A549 (cell line): ENCODE measurements around the gene ANKHD1. TPM values are rescaled to one million over a fixed set of nuclear protein-coding genes. Genes with fewer than 3 reads are reported as not detected.

ENCODE experiments used
- ATAC-seq, 2 experiments: fragments of 200-7000 bp in 1 of 2; fragments of >200 bp in 1 of 2; cut with Nextera tagmentation in 1 of 2; cut with Tn5 transposase in 1 of 2; 3 replicates each; pipeline versions ENCODE4 v1.8.0 to v1.9.1; 2018 to 2020; ENCODE audit warnings: mild to moderate bottlenecking in 1 of 2, moderate library complexity in 1 of 2
- CTCF ChIA-PET: fragments of 300-600 bp; sonication (Branson Sonifier 250); formaldehyde crosslinking; extraction: SDS; loops from one replicate; lab custom pipeline; 2021; ENCODE audit warnings: antibody characterized with exemption, inconsistent platforms; lab: Yijun Ruan, JAX
- POLR2A ChIA-PET: fragments of 350-600 bp; formaldehyde crosslinking; extraction: SDS; loops from one replicate; lab custom pipeline; 2021; ENCODE audit warnings: antibody characterized with exemption, inconsistent platforms; lab: Yijun Ruan, JAX
- DNase-seq, 2 experiments: peaks; one replicate each; pipeline versions ENCODE4 v3.0.0 to v3.0.0-alpha.2; 2011 to 2016; ENCODE audit warnings: low read depth in 1 of 2, low spot score in 1 of 2
- FAIRE-seq: peaks from 2 replicates; lab custom pipeline; 2011; peaks lifted over from hg19 to GRCh38; lab: Jason Lieb, UNC
- H3K27ac ChIP-seq, 2 experiments: fragments of >200 bp; sonication (Bioruptor Twin); formaldehyde crosslinking; 3 replicates each; pipeline ENCODE4 v1.5.1; 2016 to 2017
- H3K4me1 ChIP-seq: fragments of >200 bp; sonication (Bioruptor Twin); formaldehyde crosslinking; 3 replicates; pipeline ENCODE4 v1.6.1; 2016
- H3K4me2 ChIP-seq: fragments of >200 bp; sonication (Bioruptor Twin); formaldehyde crosslinking; 3 replicates; pipeline ENCODE4 v1.6.1; 2016
- H3K4me3 ChIP-seq: fragments of >200 bp; sonication (Bioruptor Twin); formaldehyde crosslinking; 3 replicates; pipeline ENCODE4 v1.5.1; 2016
- H3K9me3 ChIP-seq: fragments of >200 bp; sonication (Bioruptor Twin); formaldehyde crosslinking; 3 replicates; pipeline ENCODE4 v1.6.1; 2016
- ATOH8 ChIP-seq: fragments of 250-450 bp; sonication (Bioruptor Pico); IDR thresholded peaks from 2 replicates; pipeline ENCODE4 v1.5.0; 2020; ENCODE audit warnings: low read depth, mild to moderate bottlenecking, moderate library complexity
- CBX8 ChIP-seq: fragments of 200-600 bp; sonication (generic); IDR thresholded peaks from 2 replicates; pipeline ENCODE4 v1.6.1; 2016
- CTCF ChIP-seq: fragments of >200 bp; sonication (Bioruptor Twin); formaldehyde crosslinking; IDR thresholded peaks from 3 replicates; pipeline ENCODE4 v1.5.1; 2016
- EHF ChIP-seq: fragments of 250-450 bp; sonication (Bioruptor Pico); IDR thresholded peaks from 2 replicates; pipeline ENCODE4 v1.5.0; 2020; ENCODE audit warnings: mild to moderate bottlenecking
- FOSB ChIP-seq: fragments of 250-450 bp; sonication (Bioruptor Pico); IDR thresholded peaks from 2 replicates; pipeline ENCODE4 v1.5.0; 2020; ENCODE audit warnings: mild to moderate bottlenecking, moderate library complexity
- FOSL2 ChIP-seq, 2 experiments: fragments of 450-650 bp in 1 of 2; fragments of >200 bp in 1 of 2; sonication (Bioruptor Twin) in 1 of 2; formaldehyde crosslinking; IDR thresholded peaks; 2 replicates each; pipeline versions ENCODE4 v1.5.0 to v1.6.1; 2016 to 2020; ENCODE audit warnings: mild to moderate bottlenecking in 1 of 2, moderate library complexity in 1 of 2
- HDAC2 ChIP-seq: fragments of 200-600 bp; sonication (generic); IDR thresholded peaks from 2 replicates; pipeline ENCODE4 v1.6.1; 2016
- HOXB5 ChIP-seq: fragments of 250-450 bp; sonication (Bioruptor Pico); IDR thresholded peaks from 2 replicates; pipeline ENCODE4 v1.5.0; 2020; ENCODE audit warnings: mild to moderate bottlenecking, moderate library complexity
- JUN ChIP-seq, 2 experiments: fragments of >200 bp; sonication (Bioruptor Twin); formaldehyde crosslinking; IDR thresholded peaks; 2 replicates in 1 of 2; 3 replicates in 1 of 2; pipeline ENCODE4 v1.6.1; 2016 to 2017
- MAZ ChIP-seq: fragments of 150-350 bp; IDR thresholded peaks from 2 replicates; pipeline ENCODE4 v1.6.1; 2014; ENCODE audit warnings: antibody characterized with exemption, low read depth, low read length, borderline replicate concordance
- MYC ChIP-seq: IDR thresholded peaks from 2 replicates; pipeline ENCODE4 v1.6.1; 2012; ENCODE audit warnings: mild to moderate bottlenecking, inconsistent platforms, low read length, improper control_type of control experiment, borderline replicate concordance
- NPAS2 ChIP-seq: fragments of 250-450 bp; sonication (Bioruptor Pico); IDR thresholded peaks from 2 replicates; pipeline ENCODE4 v1.8.0; 2022; ENCODE audit warnings: mild to moderate bottlenecking, moderate library complexity, borderline replicate concordance
- NR3C1 ChIP-seq: fragments of >200 bp; sonication (Bioruptor Twin); formaldehyde crosslinking; IDR thresholded peaks from 3 replicates; pipeline ENCODE4 v1.6.1; 2017
- REST ChIP-seq: fragments of 200-600 bp; sonication (generic); IDR thresholded peaks from 2 replicates; pipeline ENCODE4 v1.6.1; 2016; ENCODE audit warnings: antibody characterized with exemption, mild to moderate bottlenecking, moderate library complexity
- TFCP2L1 ChIP-seq: fragments of 250-450 bp; sonication (Bioruptor Pico); IDR thresholded peaks from 2 replicates; pipeline ENCODE4 v1.5.0; 2021; ENCODE audit warnings: mild to moderate bottlenecking
- ZFP36 ChIP-seq: fragments of 450-650 bp; IDR thresholded peaks from 2 replicates; pipeline ENCODE4 v1.6.1; 2014; ENCODE audit warnings: borderline replicate concordance; ENCODE audit not compliant: partially characterized antibody
- ZNF302 ChIP-seq: fragments of 250-450 bp; sonication (Bioruptor Pico); IDR thresholded peaks from 2 replicates; pipeline ENCODE4 v1.9.0; 2021; ENCODE audit warnings: inconsistent platforms, mild to moderate bottlenecking, moderate library complexity
- ZSCAN20 ChIP-seq: fragments of 250-450 bp; sonication (Bioruptor Pico); IDR thresholded peaks from 2 replicates; pipeline ENCODE4 v1.8.0; 2022; ENCODE audit warnings: mild to moderate bottlenecking, moderate library complexity
- WGBS: methylation state at CpG from one replicate; pipeline ENCODE4 v1.1.6; 2017; ENCODE audit errors: missing lambda C conversion rate; 5-methylcytosine and 5-hydroxymethylcytosine counted together
- polyA plus RNA-seq, 4 experiments: library from polyadenylated mRNA; depleted of rRNA in 3 of 4; stranded (reverse); fragments of >200 nt; fragmentation: RNase III in 1 of 4; extraction: RNeasy Plus Mini Kit Qiagen cat#74134 plus additional on column Dnase treatment in 1 of 4; gene quantifications; 2 replicates in 3 of 4; 3 replicates in 1 of 4; pipeline ENCODE4 v1.2.3, GENCODE V29; 2011 to 2017
- TF ChIP-seq, protein P1 (sequence below): fragments of 150-350 bp; IDR thresholded peaks from 2 replicates; pipeline ENCODE4 v1.6.1; 2014; ENCODE audit warnings: low read depth, mild to moderate bottlenecking, low read length

Gene ANKHD1
- polyA plus RNA-seq, 2 of the 4 experiments (the other 2 are of a cell fraction), result 46.9 to 94.1 TPM

GRCh38 chr5:140545606-140546005 lies 144.0 kb downstream of the ANKHD1 start:
- CTCF ChIA-PET, result interaction anchor here (2.4 to 4.2 kb wide), 2 partner anchors 89 to 173 kb away, joined by 11 to 21 read pairs; partner anchors contain the start of gene CD14
- POLR2A ChIA-PET, result interaction anchor here (0.7 kb wide), 1 partner anchor 173 kb away, joined by 3 read pairs; no protein-coding TSS in a partner anchor
- Histone ChIP-seq H3K4me2 (no peak overlapping the region), H3K9me3 (no peaks in the 10 kb centered on the region), H3K4me3 (no peak overlapping the region), H3K27ac (no peak overlapping the region), H3K4me1 (peaks cover 26% of the 10 kb centered on the region)
- 93% methylated on average over 10 of the region's 10 CpGs for WGBS
- no peak for TF ChIP-seq ZNF302 (CRISPR knock-in tag)
- no peak for TF ChIP-seq NPAS2 (CRISPR knock-in tag)
- TF ChIP-seq FOSL2 (IDR thresholded peaks at IDR 0.05), result no peak
- TF ChIP-seq FOSL2 (CRISPR knock-in tag; IDR thresholded peaks at IDR 0.05), result no peak
- TF ChIP-seq JUN (IDR thresholded peaks at IDR 0.05), result no peak
- TF ChIP-seq EHF (CRISPR knock-in tag), result no peak
- no peak for TF ChIP-seq MYC
- TF ChIP-seq MAZ, result no peak
- no peak for TF ChIP-seq FOSB (CRISPR knock-in tag)
- TF ChIP-seq HOXB5 (CRISPR knock-in tag), result no peak
- TF ChIP-seq TFCP2L1 (CRISPR knock-in tag), result no peak
- no peak for TF ChIP-seq ATOH8 (CRISPR knock-in tag)
- no peak for TF ChIP-seq HDAC2
- TF ChIP-seq NR3C1, result no peak
- TF ChIP-seq, protein P1, sequence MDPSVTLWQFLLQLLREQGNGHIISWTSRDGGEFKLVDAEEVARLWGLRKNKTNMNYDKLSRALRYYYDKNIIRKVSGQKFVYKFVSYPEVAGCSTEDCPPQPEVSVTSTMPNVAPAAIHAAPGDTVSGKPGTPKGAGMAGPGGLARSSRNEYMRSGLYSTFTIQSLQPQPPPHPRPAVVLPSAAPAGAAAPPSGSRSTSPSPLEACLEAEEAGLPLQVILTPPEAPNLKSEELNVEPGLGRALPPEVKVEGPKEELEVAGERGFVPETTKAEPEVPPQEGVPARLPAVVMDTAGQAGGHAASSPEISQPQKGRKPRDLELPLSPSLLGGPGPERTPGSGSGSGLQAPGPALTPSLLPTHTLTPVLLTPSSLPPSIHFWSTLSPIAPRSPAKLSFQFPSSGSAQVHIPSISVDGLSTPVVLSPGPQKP, result no peak
- TF ChIP-seq CTCF, result no peak
- TF ChIP-seq CBX8, result no peak
- TF ChIP-seq ZFP36, result no peak
- TF ChIP-seq REST, result no peak
- no peak for TF ChIP-seq ZSCAN20 (CRISPR knock-in tag)
- ATAC-seq, result no peak
- DNase-seq, result no peak
- FAIRE-seq, result no peak
